Measurements from ENCODE around the gene ADGB. TPM values are rescaled to one million over a fixed set of nuclear protein-coding genes. Genes with fewer than 3 reads are reported as not detected.

Gene ADGB
- total and polyA plus RNA-seq, 2 of the 13 experiments (the other 11 are each of a cell fraction or from before 2014, with no cell fraction given) = not detected

DNA sequence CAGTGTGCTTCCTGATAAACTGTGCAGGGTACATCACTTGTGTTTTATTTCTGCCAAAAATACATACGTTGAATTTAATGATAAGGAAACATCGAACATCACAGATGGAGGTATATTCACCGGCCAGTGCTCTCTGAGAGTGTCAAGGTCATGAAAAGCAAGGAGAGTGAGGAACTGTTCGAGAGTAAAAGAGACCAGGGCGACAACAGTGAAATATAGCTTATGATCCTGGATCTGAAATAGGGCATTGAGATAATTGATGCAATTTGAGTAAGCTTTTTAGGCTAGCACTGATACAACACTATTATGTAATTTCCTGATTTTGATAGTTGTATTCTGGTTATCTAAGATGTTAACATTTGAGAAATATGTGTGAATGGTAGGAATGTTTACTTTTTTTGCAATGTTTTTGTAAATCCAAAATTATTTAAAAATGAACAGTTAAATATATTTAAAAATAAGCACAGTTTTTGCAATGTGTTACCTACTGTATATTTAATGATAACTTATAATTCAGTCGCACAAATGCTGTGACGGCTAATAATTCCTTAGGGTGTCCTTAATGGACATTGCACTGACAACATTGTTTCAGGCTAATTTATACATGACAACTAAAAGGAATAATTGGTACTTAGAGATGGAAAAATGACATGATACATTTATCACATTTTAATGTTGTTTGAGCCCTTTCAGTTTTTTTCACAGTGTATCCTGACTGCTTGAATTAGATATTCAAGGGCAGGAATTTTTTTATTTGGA is 45.2 kb upstream of the ADGB start (continued):
- TF ChIP-seq ZNF329 (CRISPR knock-in tag; IDR thresholded peaks at IDR 0.05; ENCODE audit: low read depth) (no peak), ARNTL (CRISPR knock-in tag; IDR thresholded peaks at IDR 0.05) (no peak), HOXA5 (CRISPR knock-in tag; IDR thresholded peaks at IDR 0.05) (no peak), TBP (CRISPR knock-in tag; IDR thresholded peaks at IDR 0.05) (no peak), ZNF264 (CRISPR knock-in tag; IDR thresholded peaks at IDR 0.05) (no peak)
- TF ChIP-seq, protein P1, sequence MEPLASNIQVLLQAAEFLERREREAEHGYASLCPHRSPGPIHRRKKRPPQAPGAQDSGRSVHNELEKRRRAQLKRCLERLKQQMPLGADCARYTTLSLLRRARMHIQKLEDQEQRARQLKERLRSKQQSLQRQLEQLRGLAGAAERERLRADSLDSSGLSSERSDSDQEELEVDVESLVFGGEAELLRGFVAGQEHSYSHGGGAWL (CRISPR knock-in tag; IDR thresholded peaks at IDR 0.05) = no peak
- TF ChIP-seq, protein P2, sequence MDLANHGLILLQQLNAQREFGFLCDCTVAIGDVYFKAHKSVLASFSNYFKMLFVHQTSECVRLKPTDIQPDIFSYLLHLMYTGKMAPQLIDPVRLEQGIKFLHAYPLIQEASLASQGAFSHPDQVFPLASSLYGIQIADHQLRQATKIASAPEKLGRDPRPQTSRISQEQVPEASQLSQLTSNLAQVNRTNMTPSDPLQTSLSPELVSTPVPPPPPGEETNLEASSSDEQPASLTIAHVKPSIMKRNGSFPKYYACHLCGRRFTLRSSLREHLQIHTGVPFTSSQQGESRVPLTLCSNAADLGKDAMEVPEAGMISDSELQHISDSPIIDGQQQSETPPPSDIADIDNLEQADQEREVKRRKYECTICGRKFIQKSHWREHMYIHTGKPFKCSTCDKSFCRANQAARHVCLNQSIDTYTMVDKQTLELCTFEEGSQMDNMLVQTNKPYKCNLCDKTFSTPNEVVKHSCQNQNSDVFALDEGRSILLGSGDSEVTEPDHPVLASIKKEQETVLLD (CRISPR knock-in tag; IDR thresholded peaks at IDR 0.05; ENCODE audit: low read depth) = no peak
- TF ChIP-seq, protein P3, sequence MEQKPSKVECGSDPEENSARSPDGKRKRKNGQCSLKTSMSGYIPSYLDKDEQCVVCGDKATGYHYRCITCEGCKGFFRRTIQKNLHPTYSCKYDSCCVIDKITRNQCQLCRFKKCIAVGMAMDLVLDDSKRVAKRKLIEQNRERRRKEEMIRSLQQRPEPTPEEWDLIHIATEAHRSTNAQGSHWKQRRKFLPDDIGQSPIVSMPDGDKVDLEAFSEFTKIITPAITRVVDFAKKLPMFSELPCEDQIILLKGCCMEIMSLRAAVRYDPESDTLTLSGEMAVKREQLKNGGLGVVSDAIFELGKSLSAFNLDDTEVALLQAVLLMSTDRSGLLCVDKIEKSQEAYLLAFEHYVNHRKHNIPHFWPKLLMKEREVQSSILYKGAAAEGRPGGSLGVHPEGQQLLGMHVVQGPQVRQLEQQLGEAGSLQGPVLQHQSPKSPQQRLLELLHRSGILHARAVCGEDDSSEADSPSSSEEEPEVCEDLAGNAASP (CRISPR knock-in tag; IDR thresholded peaks at IDR 0.05; ENCODE audit: borderline replicate concordance) = no peak

DNA sequence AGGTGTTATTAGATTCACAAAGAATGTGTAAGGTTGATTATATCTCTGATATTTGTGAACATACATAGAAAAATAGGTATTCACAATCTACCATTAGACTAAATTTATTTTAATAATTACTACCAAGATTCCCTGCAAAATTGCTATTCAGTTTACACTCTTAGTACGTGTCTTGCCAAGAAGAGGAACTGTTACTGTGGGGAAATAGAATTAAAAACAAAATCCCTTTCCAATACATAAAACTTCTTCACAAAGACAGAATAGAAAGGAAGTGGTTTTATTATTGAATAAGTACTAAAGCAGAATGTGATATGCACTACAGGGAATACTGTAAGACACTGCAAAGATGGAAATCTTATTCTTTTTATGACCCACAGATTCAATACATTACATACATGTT is 38.2 kb upstream of the ADGB start:
- Histone ChIP-seq H3K9me3 (ENCODE audit: low read length) (no peaks in the 10 kb centered on the region), H3K4me3 (replicated peaks in 1 of 3; ENCODE audit: insufficient read depth in 1 of 3, low read depth in 2 of 3, low read length in 3 of 3) (no peak overlapping the region), H3K27me3 (ENCODE audit: control insufficient read depth in 1 of 2, insufficient read depth in 2 of 2, low read length in 2 of 2) (no peaks in the 10 kb centered on the region), H3K79me2 (ENCODE audit: insufficient read depth, low read length) (no peaks in the 10 kb centered on the region), H3K4me2 (ENCODE audit: low read depth, low read length) (no peak overlapping the region), H3K9ac (ENCODE audit: insufficient read depth, low read depth, low read length) (no peak overlapping the region), H2AFZ (ENCODE audit: low read length) (no peak overlapping the region), H4K20me1 (ENCODE audit: insufficient read depth, low read length) (no peaks in the 10 kb centered on the region), H3K4me1 (ENCODE audit: insufficient read depth, low read length) (no peaks in the 10 kb centered on the region), H3K27ac (ENCODE audit: extremely low read length, insufficient read depth, low read length) (no peak overlapping the region), H3K36me3 (replicated peaks in 1 of 2; ENCODE audit: control insufficient read depth in 1 of 2, insufficient read depth in 2 of 2, low read length in 2 of 2) (no peaks in the 10 kb centered on the region)
- POLR2A ChIA-PET = no interaction called here
- whole genome bisulfite sequencing (ENCODE audit: low lambda C conversion rate) = 75% methylated on average over 1 of the region's 1 CpG
- FAIRE-seq (no peak), ATAC-seq (no peak), DNase-seq (ENCODE audit: low spot score) (no peak)
- CTCF ChIA-PET (ENCODE audit: low intra/inter-chr PET ratio, low total read pairs) = no interaction called here
- BruUV-seq (replicated peaks) = no TSS peak
- in situ Hi-C loops (cut with HindIII; ENCODE audit: extremely low pct_ligation_motif_present, low pct_unique_long_range_greater_than_20kb) = no loop called here
- intact Hi-C loops (cut with micrococcal nuclease; ENCODE audit: unreplicated experiment) = no loop called here
- TF ChIP-seq HNRNPH1 (optimal IDR thresholded peaks at IDR 0.05; ENCODE audit: low read depth, low read length) = no peak
- no peak for TF ChIP-seq HOXA9 (CRISPR knock-in tag; IDR thresholded peaks at IDR 0.05; ENCODE audit: borderline replicate concordance)
- no peak for TF ChIP-seq TSC22D2 (CRISPR knock-in tag; IDR thresholded peaks at IDR 0.05; ENCODE audit: borderline replicate concordance)
- no peak for TF ChIP-seq ZNF709 (CRISPR knock-in tag; IDR thresholded peaks at IDR 0.05)
- no peak for TF ChIP-seq ARID2 (CRISPR knock-in tag; IDR thresholded peaks at IDR 0.05; ENCODE audit: borderline replicate concordance)
- TF ChIP-seq, protein P4, sequence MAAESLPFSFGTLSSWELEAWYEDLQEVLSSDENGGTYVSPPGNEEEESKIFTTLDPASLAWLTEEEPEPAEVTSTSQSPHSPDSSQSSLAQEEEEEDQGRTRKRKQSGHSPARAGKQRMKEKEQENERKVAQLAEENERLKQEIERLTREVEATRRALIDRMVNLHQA (CRISPR knock-in tag; IDR thresholded peaks at IDR 0.05) = no peak
- TF ChIP-seq, protein P5, sequence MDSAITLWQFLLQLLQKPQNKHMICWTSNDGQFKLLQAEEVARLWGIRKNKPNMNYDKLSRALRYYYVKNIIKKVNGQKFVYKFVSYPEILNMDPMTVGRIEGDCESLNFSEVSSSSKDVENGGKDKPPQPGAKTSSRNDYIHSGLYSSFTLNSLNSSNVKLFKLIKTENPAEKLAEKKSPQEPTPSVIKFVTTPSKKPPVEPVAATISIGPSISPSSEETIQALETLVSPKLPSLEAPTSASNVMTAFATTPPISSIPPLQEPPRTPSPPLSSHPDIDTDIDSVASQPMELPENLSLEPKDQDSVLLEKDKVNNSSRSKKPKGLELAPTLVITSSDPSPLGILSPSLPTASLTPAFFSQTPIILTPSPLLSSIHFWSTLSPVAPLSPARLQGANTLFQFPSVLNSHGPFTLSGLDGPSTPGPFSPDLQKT (CRISPR knock-in tag; IDR thresholded peaks at IDR 0.05; ENCODE audit: borderline replicate concordance) = no peak
- no peak for TF ChIP-seq ATF7-NPFF (CRISPR knock-in tag; IDR thresholded peaks at IDR 0.05; ENCODE audit: low read depth)
- TF ChIP-seq SMAD3 (CRISPR knock-in tag; IDR thresholded peaks at IDR 0.05) = no peak

All from HepG2 (cell line).